Frontal cortex (tissue), 4 donors: ENCODE data around the gene PRR20A. TPM values are rescaled to one million over a fixed set of nuclear protein-coding genes. Genes with fewer than 3 reads are reported as not detected.
"Not testable (repeated sequence)": the region's sequence is repeated elsewhere in the genome, so short reads cannot be mapped to it uniquely, and the experiment has no call there.

Experiments used
- DNase-seq, 2 donors: peaks; one replicate each; pipeline ENCODE4 v3.0.0; 2012; ENCODE audit warnings: low spot score in 2 of 2
- FAIRE-seq: peaks from 2 replicates; lab custom pipeline; 2012; peaks lifted over from hg19 to GRCh38; lab: Jason Lieb, UNC
- small RNA-seq: library from RNA; depleted of rRNA; stranded (forward); fragments of <200 nt; gene quantifications from one replicate; pipeline ENCODE3, GENCODE V24; 2014
- total RNA-seq: library from RNA; depleted of rRNA; stranded (reverse); fragments of >200 nt; gene quantifications from one replicate; pipeline ENCODE4 v1.2.3, GENCODE V29; 2014
- donor health status: control.
- donor health status: control.
- donor health status: control.

PRR20A gene
- not detected for total RNA-seq

DNA sequence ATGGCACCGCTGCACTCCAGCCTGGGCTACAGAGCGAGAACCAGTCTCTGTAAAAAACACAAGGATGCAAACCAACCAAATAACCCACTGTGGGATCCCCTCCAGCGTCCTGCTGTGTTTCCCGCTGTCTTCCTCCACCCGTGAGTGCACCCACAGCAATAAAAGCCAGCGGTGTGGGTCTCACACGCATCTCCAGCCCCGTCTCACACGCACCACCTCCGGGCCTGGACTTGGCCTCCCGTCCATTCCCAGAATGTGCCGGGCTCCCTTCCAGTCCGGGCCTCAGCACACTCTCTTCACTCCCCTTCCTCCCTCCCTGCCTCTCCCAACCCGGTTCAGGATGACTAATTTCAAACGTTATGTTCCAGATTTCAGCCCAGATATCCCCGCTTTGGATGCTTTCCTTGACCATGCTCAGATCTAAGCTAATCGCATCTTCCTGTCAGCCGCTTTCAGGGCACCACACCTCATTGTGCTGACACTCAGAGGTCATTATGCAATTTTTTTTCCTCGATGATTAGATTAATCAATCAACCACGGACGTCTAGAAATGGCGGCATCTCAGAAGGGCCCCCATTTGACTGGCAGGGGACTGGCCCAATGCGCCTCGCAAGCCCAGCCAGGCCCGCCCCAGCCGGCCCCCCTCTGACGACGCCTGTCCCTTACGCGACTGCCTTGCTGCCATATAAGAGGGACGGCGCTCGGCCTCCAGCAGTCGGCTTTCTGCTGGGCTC is at the start of gene PRR20A:
PRR20A (plus strand) TSS at position 684 of the 734 bp plus-strand sequence. CDS start 387 bp downstream, outside the sequence.
- not testable (repeated sequence) for DNase-seq, FAIRE-seq

DNA sequence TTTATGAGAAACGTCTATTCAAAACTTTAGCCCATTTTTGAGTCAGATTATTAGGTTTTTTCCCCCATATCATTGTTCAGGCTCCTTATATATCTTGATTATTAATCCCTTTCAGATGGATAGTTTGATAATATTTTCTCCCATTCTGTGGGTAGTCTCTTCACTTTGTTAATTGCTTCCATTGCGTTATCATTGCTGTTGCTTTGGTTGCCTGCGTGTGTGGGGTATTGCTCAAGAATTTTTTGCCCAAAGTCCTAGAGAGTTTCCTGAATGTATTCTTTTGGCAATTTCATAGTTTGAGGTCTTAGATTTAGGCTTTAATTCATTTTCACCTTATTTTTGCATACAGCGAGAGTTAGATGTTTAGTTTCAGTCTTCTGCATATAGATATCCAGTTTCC is 25.8 kb upstream of the PRR20A start:
- DNase-seq = no peak
- FAIRE-seq = no peak

DNA sequence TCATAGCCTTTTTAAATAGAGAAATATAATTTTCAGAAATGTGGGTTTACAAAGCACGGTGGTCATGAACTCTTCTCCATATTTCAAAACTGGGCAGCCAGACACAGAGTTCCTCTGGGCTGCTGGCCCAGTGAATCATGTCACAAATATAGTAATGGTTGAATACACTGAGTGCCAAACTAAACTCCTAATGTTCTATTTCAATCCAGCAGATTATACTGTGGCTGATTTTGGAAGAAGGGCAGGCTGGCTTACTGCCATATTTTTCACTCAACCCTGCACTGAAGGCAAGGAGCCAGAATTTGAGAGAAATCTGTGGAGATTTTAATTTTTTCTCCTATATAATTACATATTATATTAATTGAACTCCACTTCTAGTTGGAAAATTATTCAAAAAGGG is 17.0 kb upstream of the PRR20A start:
- no peak for DNase-seq
- FAIRE-seq = no peak

DNA sequence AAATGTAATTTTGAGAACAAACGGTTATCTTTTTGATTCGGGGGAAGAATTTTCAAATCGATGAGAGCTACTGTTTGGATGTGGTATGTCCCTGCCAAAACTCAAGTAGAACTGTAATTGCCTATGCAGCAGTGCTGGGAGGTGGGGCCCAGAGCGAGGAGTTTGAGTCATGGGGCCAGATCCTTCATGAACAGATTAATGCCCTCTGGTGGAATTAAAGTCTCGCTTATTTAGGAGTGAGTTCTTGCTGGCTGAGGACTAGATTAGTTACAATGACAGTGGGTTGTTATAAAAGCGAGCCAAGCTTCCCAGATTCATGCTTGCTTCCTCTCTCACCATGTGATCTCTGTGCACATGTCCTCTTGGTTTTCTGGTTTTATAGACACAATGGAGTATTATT is 11.8 kb upstream of the PRR20A start:
- no peak for DNase-seq
- FAIRE-seq = no peak

DNA sequence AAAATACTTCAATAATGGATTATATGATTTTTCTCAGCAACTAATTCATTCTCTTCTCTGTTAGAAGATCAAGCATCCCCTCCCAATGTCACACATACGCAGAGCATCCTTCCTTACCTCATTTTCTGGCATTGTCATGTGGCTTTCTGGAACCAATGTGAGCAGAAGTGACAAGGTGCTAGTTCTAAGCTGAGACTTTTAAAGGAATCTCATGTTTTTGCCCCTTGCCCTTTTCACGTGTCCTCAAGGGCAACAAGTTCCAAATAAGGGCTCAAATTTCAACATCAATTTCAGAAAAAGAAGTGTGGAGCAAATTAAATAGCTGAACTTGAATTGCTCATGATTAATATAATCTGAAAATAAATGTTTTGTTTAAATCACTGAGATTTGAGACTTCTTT is 4.6 kb upstream of the PRR20A start:
- FAIRE-seq = no peak
- no peak for DNase-seq

DNA sequence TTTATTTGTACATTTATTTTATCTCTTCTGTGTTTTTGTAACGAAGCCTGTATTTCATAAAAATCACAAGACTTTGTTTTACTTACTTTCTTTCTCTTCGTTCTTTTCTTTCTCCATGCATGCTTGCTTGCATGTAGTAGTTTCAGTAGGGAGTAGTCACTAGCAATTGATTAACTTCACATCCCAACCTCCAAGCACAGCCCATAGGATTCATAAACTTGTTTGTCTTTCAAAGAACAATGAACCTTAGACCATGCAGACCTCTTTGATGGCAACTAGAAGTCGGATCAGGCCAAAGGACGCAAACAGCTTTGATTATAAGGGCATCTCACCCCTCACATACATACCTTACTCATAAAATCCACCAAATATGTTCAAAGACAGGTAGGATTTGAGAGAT is 3.1 kb upstream of the PRR20A start:
- FAIRE-seq (no peak), DNase-seq (no peak)

DNA sequence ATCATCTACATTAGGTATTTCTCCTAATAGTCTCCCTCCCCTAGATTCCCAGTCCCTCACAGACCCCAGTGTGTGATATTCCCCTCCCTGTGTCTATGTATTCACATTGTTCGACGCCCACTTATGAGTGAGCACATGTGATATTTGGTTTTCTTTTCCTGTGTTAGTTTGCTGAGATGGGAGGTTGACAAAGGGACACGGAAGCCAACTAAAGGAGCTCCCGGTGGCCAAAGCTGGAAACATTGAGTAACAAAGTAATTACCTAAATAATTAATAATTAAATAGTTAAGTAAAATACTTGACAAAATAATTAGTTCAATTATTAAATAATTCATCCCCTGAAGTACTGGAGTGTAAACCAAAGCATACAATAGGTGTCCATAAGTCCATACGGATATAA is 1.7 kb upstream of the PRR20A start:
- DNase-seq (no peak), FAIRE-seq (no peak)

DNA sequence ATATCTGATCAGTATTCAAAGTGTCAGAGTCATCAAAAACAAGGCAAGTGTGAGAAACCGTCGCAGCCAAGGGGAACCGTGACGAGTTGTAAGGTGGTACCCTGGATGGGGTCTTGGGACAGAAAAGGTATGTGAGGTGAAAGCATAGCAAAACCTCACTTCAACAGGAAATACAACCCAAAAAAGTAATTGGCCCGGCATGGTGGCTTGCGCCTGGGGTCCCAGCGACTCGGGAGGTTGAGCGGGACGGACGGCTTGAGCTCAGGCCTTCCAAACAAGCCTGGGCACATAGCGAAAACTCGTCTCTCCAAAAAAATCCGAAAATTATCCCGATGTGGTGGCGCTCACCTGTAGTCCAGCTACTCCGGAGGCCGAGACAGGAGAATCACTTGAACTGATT is 937 bp upstream of the PRR20A start:
- FAIRE-seq, DNase-seq: not testable (repeated sequence)

DNA sequence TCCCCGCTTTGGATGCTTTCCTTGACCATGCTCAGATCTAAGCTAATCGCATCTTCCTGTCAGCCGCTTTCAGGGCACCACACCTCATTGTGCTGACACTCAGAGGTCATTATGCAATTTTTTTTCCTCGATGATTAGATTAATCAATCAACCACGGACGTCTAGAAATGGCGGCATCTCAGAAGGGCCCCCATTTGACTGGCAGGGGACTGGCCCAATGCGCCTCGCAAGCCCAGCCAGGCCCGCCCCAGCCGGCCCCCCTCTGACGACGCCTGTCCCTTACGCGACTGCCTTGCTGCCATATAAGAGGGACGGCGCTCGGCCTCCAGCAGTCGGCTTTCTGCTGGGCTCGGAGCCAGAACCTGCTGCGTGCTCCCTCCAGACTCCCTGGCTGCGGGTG is 6.5 kb downstream of the PRR20A start, which contains the start of gene PRR20B:
PRR20B (plus strand) TSS at position 301 of the 400 bp plus-strand sequence. CDS start 387 bp downstream, outside the sequence.
- not testable (repeated sequence) for FAIRE-seq, DNase-seq

DNA sequence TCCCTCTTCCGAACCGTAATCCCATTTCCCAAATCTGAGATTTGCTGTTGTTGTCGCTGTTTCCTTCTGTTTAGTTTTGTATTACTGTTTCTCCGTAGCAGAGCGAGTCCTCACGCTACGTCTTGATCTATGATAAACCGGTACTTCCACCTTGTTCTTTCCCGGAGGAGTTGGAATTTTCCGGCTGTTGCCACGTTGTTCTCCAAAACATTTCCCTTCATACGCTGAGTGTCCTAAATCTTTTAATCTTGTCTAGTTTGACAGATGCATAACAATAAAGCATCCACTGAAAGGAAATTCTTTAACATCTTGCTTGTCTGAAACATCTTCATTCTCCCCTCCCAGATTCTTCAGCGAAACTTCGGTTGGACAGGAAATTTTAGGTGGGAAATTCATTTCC is 7.4 kb downstream of the PRR20A start:
- FAIRE-seq, DNase-seq: not testable (repeated sequence)

DNA sequence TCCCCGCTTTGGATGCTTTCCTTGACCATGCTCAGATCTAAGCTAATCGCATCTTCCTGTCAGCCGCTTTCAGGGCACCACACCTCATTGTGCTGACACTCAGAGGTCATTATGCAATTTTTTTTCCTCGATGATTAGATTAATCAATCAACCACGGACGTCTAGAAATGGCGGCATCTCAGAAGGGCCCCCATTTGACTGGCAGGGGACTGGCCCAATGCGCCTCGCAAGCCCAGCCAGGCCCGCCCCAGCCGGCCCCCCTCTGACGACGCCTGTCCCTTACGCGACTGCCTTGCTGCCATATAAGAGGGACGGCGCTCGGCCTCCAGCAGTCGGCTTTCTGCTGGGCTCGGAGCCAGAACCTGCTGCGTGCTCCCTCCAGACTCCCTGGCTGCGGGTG is 13.0 kb downstream of the PRR20A start, which contains the start of gene PRR20C:
PRR20C (plus strand) TSS at position 301 of the 400 bp plus-strand sequence. CDS start 387 bp downstream, outside the sequence.
- DNase-seq, FAIRE-seq: not testable (repeated sequence)

DNA sequence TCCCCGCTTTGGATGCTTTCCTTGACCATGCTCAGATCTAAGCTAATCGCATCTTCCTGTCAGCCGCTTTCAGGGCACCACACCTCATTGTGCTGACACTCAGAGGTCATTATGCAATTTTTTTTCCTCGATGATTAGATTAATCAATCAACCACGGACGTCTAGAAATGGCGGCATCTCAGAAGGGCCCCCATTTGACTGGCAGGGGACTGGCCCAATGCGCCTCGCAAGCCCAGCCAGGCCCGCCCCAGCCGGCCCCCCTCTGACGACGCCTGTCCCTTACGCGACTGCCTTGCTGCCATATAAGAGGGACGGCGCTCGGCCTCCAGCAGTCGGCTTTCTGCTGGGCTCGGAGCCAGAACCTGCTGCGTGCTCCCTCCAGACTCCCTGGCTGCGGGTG is 19.6 kb downstream of the PRR20A start, which contains the start of gene PRR20D:
PRR20D (plus strand) TSS at position 301 of the 400 bp plus-strand sequence. CDS start 387 bp downstream, outside the sequence.
- FAIRE-seq, DNase-seq: not testable (repeated sequence)

DNA sequence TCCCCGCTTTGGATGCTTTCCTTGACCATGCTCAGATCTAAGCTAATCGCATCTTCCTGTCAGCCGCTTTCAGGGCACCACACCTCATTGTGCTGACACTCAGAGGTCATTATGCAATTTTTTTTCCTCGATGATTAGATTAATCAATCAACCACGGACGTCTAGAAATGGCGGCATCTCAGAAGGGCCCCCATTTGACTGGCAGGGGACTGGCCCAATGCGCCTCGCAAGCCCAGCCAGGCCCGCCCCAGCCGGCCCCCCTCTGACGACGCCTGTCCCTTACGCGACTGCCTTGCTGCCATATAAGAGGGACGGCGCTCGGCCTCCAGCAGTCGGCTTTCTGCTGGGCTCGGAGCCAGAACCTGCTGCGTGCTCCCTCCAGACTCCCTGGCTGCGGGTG is 26.2 kb downstream of the PRR20A start, which contains the start of gene PRR20E:
PRR20E (plus strand) TSS at position 301 of the 400 bp plus-strand sequence. CDS start 387 bp downstream, outside the sequence.
- DNase-seq, FAIRE-seq: not testable (repeated sequence)

DNA sequence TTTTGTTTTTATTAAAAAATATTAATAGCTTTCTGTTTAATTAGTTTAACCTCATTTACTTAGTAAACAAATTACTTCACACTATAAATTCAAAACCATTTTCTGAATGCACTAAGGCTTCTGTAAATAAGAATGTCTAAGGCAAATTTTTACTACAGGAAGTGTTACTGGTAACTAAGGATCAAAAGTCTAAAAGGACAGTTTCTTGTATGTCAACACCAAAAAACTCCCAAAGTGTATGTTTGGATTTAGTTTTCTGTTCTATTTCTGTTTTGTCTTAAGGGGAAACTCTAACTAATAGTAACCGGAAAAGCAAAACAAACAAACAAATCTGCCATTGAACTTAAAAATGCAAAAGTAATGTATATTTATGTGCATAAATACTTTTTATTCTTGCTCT is 50.9 kb downstream of the PRR20A start:
- no peak for DNase-seq
- no peak for FAIRE-seq

Small RNA genes within 50 kb of the gene (small RNA-seq; reads per million reads assigned to genes)
- gene PRR20FP = not detected

Other genes with a start within 250 kb of the PRR20A start
- gene PRR20B, start 6.6 kb downstream of the PRR20A start, total RNA-seq = not detected
- not detected for gene PRR20C, start 13.1 kb downstream of the PRR20A start, total RNA-seq
- gene PRR20D, start 19.7 kb downstream of the PRR20A start, total RNA-seq = not detected
- gene PRR20E, start 26.3 kb downstream of the PRR20A start, total RNA-seq = not detected